Ovary (tissue), 9 donors: ENCODE measurements around the gene JAK1. TPM values are rescaled to one million over a fixed set of nuclear protein-coding genes. Genes with fewer than 3 reads are reported as not detected.
A peak's percentile ranks its signal among the peaks of the same experiment; 100 is the strongest.

ENCODE experiments used
- DNase-seq, 5 donors: peaks; one replicate each; pipeline ENCODE4 v3.0.0-alpha.2; 2019 to 2020
- H3K27ac ChIP-seq, 2 donors: fragments of 200-600 bp; one replicate each; pipeline versions ENCODE4 v1.5.1 to v1.8.0; 2019 to 2022
- H3K27me3 ChIP-seq: fragments of 200-600 bp; one replicate; pipeline ENCODE4 v1.8.0; 2022
- H3K36me3 ChIP-seq: fragments of 200-600 bp; sonication (generic); one replicate; pipeline ENCODE4 v1.5.1; 2019
- H3K4me1 ChIP-seq: one replicate; pipeline ENCODE4 v1.8.1; 2013; ENCODE audit warnings: mild to moderate bottlenecking, moderate library complexity; ENCODE audit not compliant: insufficient read depth
- H3K4me3 ChIP-seq: fragments of 200-600 bp; sonication (generic); one replicate; pipeline ENCODE4 v1.5.1; 2017
- H3K9me3 ChIP-seq, 2 donors: fragments of 200-600 bp in 1 of 2; sonication (generic) in 1 of 2; one replicate each; pipeline versions ENCODE4 v1.5.1 to v1.8.1; 2013 to 2019; ENCODE audit warnings: mild to moderate bottlenecking in 1 of 2, moderate library complexity in 1 of 2
- EP300 ChIP-seq: sonication (generic); formaldehyde crosslinking; IDR thresholded peaks from one replicate; pipeline ENCODE4 v1.6.1; 2017; ENCODE audit warnings: antibody characterized with exemption
- POLR2A ChIP-seq: fragments of 450-650 bp; IDR thresholded peaks from one replicate; pipeline ENCODE4 v1.6.1; 2017; ENCODE audit warnings: antibody characterized with exemption, mild to moderate bottlenecking, moderate library complexity
- WGBS, 3 donors: extraction: QIAGEN DNeasy Blood & Tissue Kit in 1 of 3; methylation state at CpG; one replicate each; pipeline versions ENCODE4 v1.1.5 to v1.1.7; 2013 to 2017; 5-methylcytosine and 5-hydroxymethylcytosine counted together
- intact Hi-C, 4 donors: fragments of 100-400 bp; cut with DNase I; formaldehyde crosslinking; loops; one replicate each; pipeline versions ENCODE4 v1.11.0 to v1.15.1; 2022 to 2023
- polyA plus RNA-seq, 2 donors: library from polyadenylated mRNA; stranded (reverse); fragments of 200-250 nt in 1 of 2; fragments of 350-450 nt in 1 of 2; fragmentation: Illumina TruSeq in 1 of 2; extraction: RNeasy Lipid Tissue Mini Kit (QIAGEN cat#74804) in 1 of 2; gene quantifications; one replicate each; pipeline ENCODE4 v1.2.3, GENCODE V29; 2013 to 2014
- total RNA-seq, 7 donors: library from RNA; depleted of rRNA in 2 of 7; stranded (reverse); fragments of >200 nt in 2 of 7; fragmentation: NEBNext Ultra II Directional in 3 of 7; extraction: Animal tissue kit (Norgen Biotek cat#: 25700) in 3 of 7; gene quantifications; one replicate each; pipeline versions ENCODE4 v1.1.0 to v1.2.4, GENCODE V29; 2016 to 2023
- TF ChIP-seq, protein P1 (sequence below), 3 donors: fragments of 450-650 bp in 2 of 3; fragments of 200-600 bp in 1 of 3; IDR thresholded peaks; one replicate each; pipeline versions ENCODE4 v1.5.1 to v1.8.0; 2016 to 2022; ENCODE audit warnings: antibody characterized with exemption in 3 of 3, mild to moderate bottlenecking in 1 of 3
- donor health status: DM: no; HTN: no; CAD: no; lungs with moderate emphysema.
- donor health status: DM: no; HTN: no; CAD: no.
- donor health status: Bipolar disorder and iron deficiency.
- donor health status: DM: yes; HTN: yes; CAD: no.
- donor health status: DM: no; HTN: no; CAD: no.
- donor health status: DM: yes; HTN: yes; CAD: no.

JAK1 gene
- total and polyA plus RNA-seq, 9 donors, result 50.9 to 169 (median 127) TPM

DNA sequence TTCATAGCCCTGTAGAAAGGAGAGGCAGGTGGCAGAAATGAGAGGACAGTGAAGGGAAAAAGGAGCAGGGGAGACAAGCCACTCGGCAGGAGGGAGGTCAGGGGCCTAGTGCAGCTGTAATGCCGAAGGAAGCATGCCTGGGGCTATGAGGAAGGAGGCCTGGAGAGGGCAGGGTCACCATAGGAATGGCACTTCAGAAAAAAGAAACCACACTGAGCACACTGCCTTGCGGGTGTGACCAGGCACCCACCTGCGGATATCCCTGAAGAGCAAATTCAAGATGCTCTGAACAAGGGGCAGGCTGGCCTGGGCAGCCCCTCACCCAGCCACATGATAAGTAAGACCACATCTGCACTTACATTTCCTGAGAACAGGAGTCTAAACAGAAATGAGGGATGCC, 104.7 kb downstream of the JAK1 start:
- WGBS, 3 donors, result 69 to 76% (median 73%) methylated on average over 4 of the region's 4 CpGs
- no peaks in the 10 kb centered on the region for H3K9me3 ChIP-seq
- TF ChIP-seq, protein P1, sequence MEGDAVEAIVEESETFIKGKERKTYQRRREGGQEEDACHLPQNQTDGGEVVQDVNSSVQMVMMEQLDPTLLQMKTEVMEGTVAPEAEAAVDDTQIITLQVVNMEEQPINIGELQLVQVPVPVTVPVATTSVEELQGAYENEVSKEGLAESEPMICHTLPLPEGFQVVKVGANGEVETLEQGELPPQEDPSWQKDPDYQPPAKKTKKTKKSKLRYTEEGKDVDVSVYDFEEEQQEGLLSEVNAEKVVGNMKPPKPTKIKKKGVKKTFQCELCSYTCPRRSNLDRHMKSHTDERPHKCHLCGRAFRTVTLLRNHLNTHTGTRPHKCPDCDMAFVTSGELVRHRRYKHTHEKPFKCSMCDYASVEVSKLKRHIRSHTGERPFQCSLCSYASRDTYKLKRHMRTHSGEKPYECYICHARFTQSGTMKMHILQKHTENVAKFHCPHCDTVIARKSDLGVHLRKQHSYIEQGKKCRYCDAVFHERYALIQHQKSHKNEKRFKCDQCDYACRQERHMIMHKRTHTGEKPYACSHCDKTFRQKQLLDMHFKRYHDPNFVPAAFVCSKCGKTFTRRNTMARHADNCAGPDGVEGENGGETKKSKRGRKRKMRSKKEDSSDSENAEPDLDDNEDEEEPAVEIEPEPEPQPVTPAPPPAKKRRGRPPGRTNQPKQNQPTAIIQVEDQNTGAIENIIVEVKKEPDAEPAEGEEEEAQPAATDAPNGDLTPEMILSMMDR (IDR thresholded peaks at IDR 0.05), result no peak
- no peak for TF ChIP-seq POLR2A
- no peak for TF ChIP-seq EP300
- H3K4me3 ChIP-seq, result no peak overlapping the region
- intact Hi-C loops, result loop anchor here in 2 of 4 donors (10.0 kb wide), 2 partner anchors 213 to 223 kb away; no protein-coding TSS in a partner anchor
- H3K27me3 ChIP-seq, result no peaks in the 10 kb centered on the region
- H3K27ac ChIP-seq, result no peak overlapping the region
- no peaks in the 10 kb centered on the region for H3K36me3 ChIP-seq
- H3K4me1 ChIP-seq, result no peaks in the 10 kb centered on the region
- DNase-seq, result peak in 2 of 5 donors; percentile 29 to 33

DNA sequence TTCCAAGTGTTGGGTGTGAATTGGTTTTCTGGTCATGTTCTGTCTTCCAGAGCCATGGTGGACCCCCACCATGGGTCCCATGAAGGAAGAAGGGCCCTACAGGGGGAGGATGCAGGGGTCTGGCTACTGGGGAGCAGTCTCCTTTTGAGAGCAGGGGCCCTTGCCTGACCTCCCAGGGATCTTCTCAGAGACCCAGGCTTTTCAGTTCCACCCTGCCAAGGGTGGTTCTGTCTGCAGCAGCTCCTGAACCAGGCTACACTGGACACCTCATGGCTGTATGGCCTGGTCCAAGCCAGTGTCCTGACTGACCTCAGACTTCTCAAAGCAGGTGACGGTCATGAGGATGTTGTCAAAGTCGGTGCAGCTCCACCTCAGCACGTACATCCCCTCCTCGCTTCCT, 109.0 kb downstream of the JAK1 start:
- H3K9me3 ChIP-seq, result no peaks in the 10 kb centered on the region
- no peaks in the 10 kb centered on the region for H3K27me3 ChIP-seq
- no peaks in the 10 kb centered on the region for H3K4me1 ChIP-seq
- H3K27ac ChIP-seq, result no peak overlapping the region
- intact Hi-C loops, result no loop called here
- DNase-seq, result no peak
- H3K4me3 ChIP-seq, result no peak overlapping the region
- WGBS, 3 donors, result 96 to 98% (median 97%) methylated on average over 4 of the region's 4 CpGs
- H3K36me3 ChIP-seq, result no peaks in the 10 kb centered on the region
- TF ChIP-seq EP300, result no peak
- TF ChIP-seq, protein P1 (IDR thresholded peaks at IDR 0.05), result no peak
- TF ChIP-seq POLR2A, result no peak

DNA sequence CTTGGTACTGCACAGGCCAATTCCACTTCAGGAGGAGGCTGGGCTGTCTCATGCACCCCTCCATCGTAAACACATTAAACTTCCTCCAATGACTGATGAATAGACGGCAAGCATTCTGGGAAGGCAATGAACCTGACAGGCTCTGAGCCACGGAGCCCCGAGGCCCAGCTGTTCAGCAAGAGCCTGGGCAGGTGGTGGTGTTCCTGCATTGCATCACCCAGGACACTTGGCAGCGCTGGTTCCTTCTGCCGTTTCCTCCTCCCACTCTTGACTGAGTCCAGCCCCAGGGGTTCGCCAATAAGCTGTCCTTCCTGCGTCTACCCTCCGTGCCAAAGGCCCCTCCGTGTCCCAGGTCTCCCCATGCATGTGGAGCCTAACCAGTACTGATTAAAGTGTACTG, 109.8 kb downstream of the JAK1 start:
- TF ChIP-seq POLR2A (no peak), EP300 (no peak)
- TF ChIP-seq, protein P1 (IDR thresholded peaks at IDR 0.05), result no peak
- no peaks in the 10 kb centered on the region for H3K4me1 ChIP-seq
- peak in 3 of 5 donors; percentile 35 to 54 (median 45) for DNase-seq
- intact Hi-C loops, result no loop called here
- no peak overlapping the region for H3K4me3 ChIP-seq
- no peak overlapping the region for H3K27ac ChIP-seq
- 50 to 66% (median 59%) methylated on average over 10 of the region's 10 CpGs for WGBS, 3 donors
- H3K36me3 ChIP-seq, result no peaks in the 10 kb centered on the region
- no peaks in the 10 kb centered on the region for H3K9me3 ChIP-seq
- no peaks in the 10 kb centered on the region for H3K27me3 ChIP-seq

DNA sequence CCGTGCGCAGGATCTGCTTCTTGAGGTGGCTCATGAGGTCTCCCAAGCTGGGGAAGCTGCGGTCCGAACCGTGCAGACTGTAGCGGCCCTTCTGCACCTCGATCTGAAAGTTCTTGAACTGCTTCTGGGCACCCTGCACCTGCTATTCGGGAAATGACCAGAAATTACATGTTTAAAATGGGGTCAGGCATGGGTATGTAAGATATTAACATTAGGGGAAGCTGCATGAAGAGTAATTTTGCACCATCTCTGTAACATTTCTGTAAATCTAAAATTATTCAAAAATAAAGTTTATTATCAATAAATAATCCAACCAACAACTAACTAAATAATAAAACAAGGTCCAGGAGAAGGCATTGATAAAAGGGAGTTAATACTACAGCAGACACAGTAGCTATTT, 110.8 kb downstream of the JAK1 start:
- no peak overlapping the region for H3K4me3 ChIP-seq
- H3K27ac ChIP-seq, result no peak overlapping the region
- H3K27me3 ChIP-seq, result no peaks in the 10 kb centered on the region
- no peaks in the 10 kb centered on the region for H3K9me3 ChIP-seq
- WGBS, 3 donors, result 85 to 93% (median 89%) methylated on average over 8 of the region's 8 CpGs
- no peak for DNase-seq
- H3K36me3 ChIP-seq, result no peaks in the 10 kb centered on the region
- intact Hi-C loops, result no loop called here
- H3K4me1 ChIP-seq, result no peaks in the 10 kb centered on the region
- TF ChIP-seq, protein P1 (IDR thresholded peaks at IDR 0.05), result no peak
- TF ChIP-seq POLR2A (no peak), EP300 (no peak)
